ENCODE data around the gene CACNA1D. TPM values are rescaled to one million over a fixed set of nuclear protein-coding genes. Genes with fewer than 3 reads are reported as not detected.

Gene CACNA1D
- polyA plus RNA-seq, 4 donors = 2.2 to 133 (median 6.2) TPM

- Histone ChIP-seq H3K27ac (ENCODE audit: low read depth in 1 of 3, low read length in 2 of 3) (no peak overlapping the region), H3K4me1 (ENCODE audit: control insufficient read depth in 3 of 3, insufficient read depth in 2 of 3, low read depth in 1 of 3, low read length in 2 of 3) (no peaks in the 10 kb centered on the region), H3K36me3 (ENCODE audit: control insufficient read depth in 3 of 3, insufficient read depth in 2 of 3, low read depth in 1 of 3, low read length in 3 of 3) (peaks cover 0 to 37% (median 0%) of the 10 kb centered on the region in 3 donors), H3K9me3 (ENCODE audit: control insufficient read depth in 2 of 2, insufficient read depth in 1 of 2, low read depth in 1 of 2, low read length in 1 of 2) (no peaks in the 10 kb centered on the region), H3K4me3 (ENCODE audit: low read depth in 1 of 3, low read length in 3 of 3) (no peak overlapping the region), H3K27me3 (ENCODE audit: control insufficient read depth in 3 of 3, insufficient read depth in 3 of 3, low read length in 3 of 3) (no peaks in the 10 kb centered on the region)
- DNase-seq (no peak), FAIRE-seq (no peak)
- WGBS, 3 donors = 85 to 93% (median 92%) methylated on average over 11 of the region's 11 CpGs
Measured at GRCh38 chr3:53675942-53676341, 181.5 kb downstream of the CACNA1D start.

- 39 to 50% (median 46%) methylated on average over 4 of the region's 4 CpGs for WGBS, 3 donors
- Histone ChIP-seq H3K9me3 (ENCODE audit: control insufficient read depth in 2 of 2, insufficient read depth in 1 of 2, low read depth in 1 of 2, low read length in 1 of 2) (no peaks in the 10 kb centered on the region), H3K36me3 (ENCODE audit: control insufficient read depth in 3 of 3, insufficient read depth in 2 of 3, low read depth in 1 of 3, low read length in 3 of 3) (peaks cover 0 to 35% (median 0%) of the 10 kb centered on the region in 3 donors), H3K27ac (ENCODE audit: low read depth in 1 of 3, low read length in 2 of 3) (no peak overlapping the region), H3K4me1 (ENCODE audit: control insufficient read depth in 3 of 3, insufficient read depth in 2 of 3, low read depth in 1 of 3, low read length in 2 of 3) (peaks cover 0 to 1% (median 0%) of the 10 kb centered on the region in 3 donors), H3K4me3 (ENCODE audit: low read depth in 1 of 3, low read length in 3 of 3) (no peak overlapping the region), H3K27me3 (ENCODE audit: control insufficient read depth in 3 of 3, insufficient read depth in 3 of 3, low read length in 3 of 3) (no peaks in the 10 kb centered on the region)
- FAIRE-seq = no peak
- peak; percentile 15 to 43 for DNase-seq
Measured at GRCh38 chr3:53677413-53677812, 183.0 kb downstream of the CACNA1D start.

DNA sequence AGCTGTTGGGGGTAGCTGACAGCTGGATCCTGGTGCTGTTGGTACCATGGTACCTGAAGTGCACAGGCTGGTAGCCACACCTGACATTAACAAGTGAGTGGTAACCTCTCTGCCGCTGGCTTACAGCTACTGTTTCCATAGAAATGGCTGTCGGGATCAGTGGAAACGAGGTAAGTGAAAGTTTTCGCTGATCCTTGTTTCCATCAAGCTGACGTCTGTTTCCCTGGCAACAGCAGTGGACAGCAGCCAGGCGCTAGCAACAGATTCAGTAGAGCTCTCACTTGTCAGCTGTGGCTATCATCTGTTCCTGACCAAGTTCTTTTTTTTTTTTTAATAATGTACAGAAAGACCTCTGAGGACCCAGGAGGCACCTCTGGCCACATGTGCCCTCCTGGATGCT, 185.6 kb downstream of the CACNA1D start:
- Histone ChIP-seq H3K27ac (ENCODE audit: low read depth in 1 of 3, low read length in 2 of 3) (no peak overlapping the region), H3K36me3 (ENCODE audit: control insufficient read depth in 3 of 3, insufficient read depth in 2 of 3, low read depth in 1 of 3, low read length in 3 of 3) (peaks cover 0 to 25% (median 0%) of the 10 kb centered on the region in 3 donors), H3K9me3 (ENCODE audit: control insufficient read depth in 2 of 2, insufficient read depth in 1 of 2, low read depth in 1 of 2, low read length in 1 of 2) (no peaks in the 10 kb centered on the region), H3K4me3 (ENCODE audit: low read depth in 1 of 3, low read length in 3 of 3) (no peak overlapping the region), H3K4me1 (ENCODE audit: control insufficient read depth in 3 of 3, insufficient read depth in 2 of 3, low read depth in 1 of 3, low read length in 2 of 3) (peaks cover 0 to 5% (median 0%) of the 10 kb centered on the region in 3 donors), H3K27me3 (ENCODE audit: control insufficient read depth in 3 of 3, insufficient read depth in 3 of 3, low read length in 3 of 3) (no peaks in the 10 kb centered on the region)
- WGBS, 3 donors = 55 to 84% (median 80%) methylated on average over 6 of the region's 6 CpGs
- peak in 1 of 2 donors; percentile 45 for DNase-seq
- no peak for FAIRE-seq

DNA sequence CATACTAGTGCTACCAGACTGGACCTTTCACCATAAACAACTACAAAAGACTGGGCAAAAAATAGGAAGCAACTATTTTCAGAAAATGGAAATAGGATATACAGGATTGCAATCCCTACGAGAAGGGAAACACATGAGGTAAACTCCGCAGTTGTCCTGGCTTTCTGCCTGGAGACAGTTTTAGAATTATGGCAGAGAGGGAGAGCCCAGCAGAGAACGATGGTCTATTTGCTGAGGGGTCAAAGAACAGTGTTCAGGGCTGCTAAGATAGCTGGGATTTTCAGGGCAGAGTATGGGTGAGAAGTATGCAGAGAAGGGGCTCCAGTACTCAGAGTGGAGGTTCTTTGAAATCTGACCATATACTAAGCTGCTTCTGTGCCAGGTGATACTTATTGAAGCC, 188.4 kb downstream of the CACNA1D start:
- H3K36me3 ChIP-seq (ENCODE audit: control insufficient read depth in 3 of 3, insufficient read depth in 2 of 3, low read depth in 1 of 3, low read length in 3 of 3) = peaks cover 0 to 13% (median 0%) of the 10 kb centered on the region in 3 donors
- DNase-seq (peak in 1 of 2 donors; percentile 27), FAIRE-seq (no peak)
- 24 to 39% (median 36%) methylated on average over 3 of the region's 3 CpGs for WGBS, 3 donors
- no peaks in the 10 kb centered on the region for H3K9me3 ChIP-seq (ENCODE audit: control insufficient read depth in 2 of 2, insufficient read depth in 1 of 2, low read depth in 1 of 2, low read length in 1 of 2)
- H3K4me3 ChIP-seq (ENCODE audit: low read depth in 1 of 3, low read length in 3 of 3) = no peak overlapping the region
- no peak overlapping the region for H3K27ac ChIP-seq (ENCODE audit: low read depth in 1 of 3, low read length in 2 of 3)
- no peaks in the 10 kb centered on the region for H3K27me3 ChIP-seq (ENCODE audit: control insufficient read depth in 3 of 3, insufficient read depth in 3 of 3, low read length in 3 of 3)
- H3K4me1 ChIP-seq (ENCODE audit: control insufficient read depth in 3 of 3, insufficient read depth in 2 of 3, low read depth in 1 of 3, low read length in 2 of 3) = peaks cover 0 to 5% (median 0%) of the 10 kb centered on the region in 3 donors

GRCh38 chr3:53688066-53688465, 193.7 kb downstream of the CACNA1D start:
- WGBS, 3 donors = 85 to 92% (median 88%) methylated on average over 6 of the region's 6 CpGs
- DNase-seq (no peak), FAIRE-seq (no peak)
- no peaks in the 10 kb centered on the region for H3K27me3 ChIP-seq (ENCODE audit: control insufficient read depth in 3 of 3, insufficient read depth in 3 of 3, low read length in 3 of 3)
- no peak overlapping the region for H3K27ac ChIP-seq (ENCODE audit: low read depth in 1 of 3, low read length in 2 of 3)
- no peak overlapping the region for H3K4me3 ChIP-seq (ENCODE audit: low read depth in 1 of 3, low read length in 3 of 3)
- no peaks in the 10 kb centered on the region for H3K4me1 ChIP-seq (ENCODE audit: control insufficient read depth in 3 of 3, insufficient read depth in 2 of 3, low read depth in 1 of 3, low read length in 2 of 3)
- H3K36me3 ChIP-seq (ENCODE audit: control insufficient read depth in 3 of 3, insufficient read depth in 2 of 3, low read depth in 1 of 3, low read length in 3 of 3) = peaks cover 0 to 17% (median 0%) of the 10 kb centered on the region in 3 donors
- H3K9me3 ChIP-seq (ENCODE audit: control insufficient read depth in 2 of 2, insufficient read depth in 1 of 2, low read depth in 1 of 2, low read length in 1 of 2) = peaks cover 0 to 3% of the 10 kb centered on the region in 2 donors

GRCh38 chr3:53688989-53689388, 194.6 kb downstream of the CACNA1D start:
- WGBS, 3 donors = 50 to 65% (median 55%) methylated on average over 5 of the region's 5 CpGs
- DNase-seq = no peak
- no peaks in the 10 kb centered on the region for H3K27me3 ChIP-seq (ENCODE audit: control insufficient read depth in 3 of 3, insufficient read depth in 3 of 3, low read length in 3 of 3)

DNA sequence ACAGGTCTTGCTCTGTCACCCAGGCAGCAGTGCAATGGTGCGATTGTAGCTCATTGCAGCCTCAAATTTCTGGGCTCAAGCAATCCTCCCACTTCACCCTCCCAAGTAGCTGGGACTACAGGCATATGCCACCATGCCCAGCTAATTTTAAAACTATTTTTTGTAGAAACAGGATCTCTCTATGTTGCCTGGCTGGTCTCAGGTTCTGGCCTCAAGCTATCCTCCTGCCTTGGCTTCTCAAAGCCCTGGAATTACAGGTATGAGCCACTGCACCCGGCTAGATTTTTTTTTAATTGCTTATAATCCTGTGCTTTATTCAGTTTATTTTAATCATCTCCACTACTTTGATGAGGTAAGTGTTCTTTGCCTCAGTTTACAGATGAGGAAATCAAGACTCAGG, 195.3 kb downstream of the CACNA1D start:
- WGBS, 3 donors = 78 to 93% (median 87%) methylated on average over 2 of the region's 2 CpGs
- FAIRE-seq = no peak
- H3K4me1 ChIP-seq (ENCODE audit: control insufficient read depth in 3 of 3, insufficient read depth in 2 of 3, low read depth in 1 of 3, low read length in 2 of 3) = no peaks in the 10 kb centered on the region
- peaks cover 0 to 25% (median 0%) of the 10 kb centered on the region in 3 donors for H3K36me3 ChIP-seq (ENCODE audit: control insufficient read depth in 3 of 3, insufficient read depth in 2 of 3, low read depth in 1 of 3, low read length in 3 of 3)
- H3K27ac ChIP-seq (ENCODE audit: low read depth in 1 of 3, low read length in 2 of 3) = no peak overlapping the region
- no peaks in the 10 kb centered on the region for H3K27me3 ChIP-seq (ENCODE audit: control insufficient read depth in 3 of 3, insufficient read depth in 3 of 3, low read length in 3 of 3)
- H3K9me3 ChIP-seq (ENCODE audit: control insufficient read depth in 2 of 2, insufficient read depth in 1 of 2, low read depth in 1 of 2, low read length in 1 of 2) = peaks cover 0 to 3% of the 10 kb centered on the region in 2 donors
- no peak for DNase-seq
- H3K4me3 ChIP-seq (ENCODE audit: low read depth in 1 of 3, low read length in 3 of 3) = no peak overlapping the region

More at GRCh38 chr3:53688989-53689388, 194.6 kb downstream of the CACNA1D start:
- Histone ChIP-seq H3K4me1 (ENCODE audit: control insufficient read depth in 3 of 3, insufficient read depth in 2 of 3, low read depth in 1 of 3, low read length in 2 of 3) (no peaks in the 10 kb centered on the region), H3K36me3 (ENCODE audit: control insufficient read depth in 3 of 3, insufficient read depth in 2 of 3, low read depth in 1 of 3, low read length in 3 of 3) (peaks cover 0 to 20% (median 0%) of the 10 kb centered on the region in 3 donors), H3K4me3 (ENCODE audit: low read depth in 1 of 3, low read length in 3 of 3) (no peak overlapping the region), H3K27ac (ENCODE audit: low read depth in 1 of 3, low read length in 2 of 3) (no peak overlapping the region), H3K9me3 (ENCODE audit: control insufficient read depth in 2 of 2, insufficient read depth in 1 of 2, low read depth in 1 of 2, low read length in 1 of 2) (peaks cover 0 to 3% of the 10 kb centered on the region in 2 donors)
- no peak for FAIRE-seq

DNA sequence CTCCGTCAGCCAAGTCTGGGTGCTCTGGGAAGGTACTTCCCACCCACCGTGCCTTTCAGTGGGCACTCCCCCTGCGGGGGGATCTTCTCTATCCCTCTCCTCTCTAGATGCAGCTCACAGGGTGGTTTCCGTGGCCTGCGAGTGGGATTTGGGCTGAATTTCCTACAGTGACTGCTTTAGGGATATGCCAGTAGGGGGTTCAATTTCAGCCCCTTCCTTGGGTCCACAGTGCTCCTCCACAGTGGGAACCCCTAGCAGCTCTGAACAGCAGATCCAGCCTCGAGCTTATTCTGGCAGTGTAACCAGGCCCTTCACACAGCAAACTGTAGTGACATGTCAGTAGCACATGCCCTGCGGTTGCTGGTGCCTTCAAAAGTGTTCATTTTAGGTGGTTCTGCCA, 196.1 kb downstream of the CACNA1D start:
- Histone ChIP-seq H3K36me3 (ENCODE audit: control insufficient read depth in 3 of 3, insufficient read depth in 2 of 3, low read depth in 1 of 3, low read length in 3 of 3) (peaks cover 0 to 32% (median 0%) of the 10 kb centered on the region in 3 donors), H3K27me3 (ENCODE audit: control insufficient read depth in 3 of 3, insufficient read depth in 3 of 3, low read length in 3 of 3) (no peaks in the 10 kb centered on the region), H3K27ac (ENCODE audit: low read depth in 1 of 3, low read length in 2 of 3) (no peak overlapping the region), H3K4me3 (ENCODE audit: low read depth in 1 of 3, low read length in 3 of 3) (no peak overlapping the region), H3K9me3 (ENCODE audit: control insufficient read depth in 2 of 2, insufficient read depth in 1 of 2, low read depth in 1 of 2, low read length in 1 of 2) (peaks cover 0 to 3% of the 10 kb centered on the region in 2 donors), H3K4me1 (ENCODE audit: control insufficient read depth in 3 of 3, insufficient read depth in 2 of 3, low read depth in 1 of 3, low read length in 2 of 3) (no peaks in the 10 kb centered on the region)
- FAIRE-seq = no peak
- no peak for DNase-seq
- WGBS, 3 donors = 81 to 88% (median 83%) methylated on average over 7 of the region's 7 CpGs

DNA sequence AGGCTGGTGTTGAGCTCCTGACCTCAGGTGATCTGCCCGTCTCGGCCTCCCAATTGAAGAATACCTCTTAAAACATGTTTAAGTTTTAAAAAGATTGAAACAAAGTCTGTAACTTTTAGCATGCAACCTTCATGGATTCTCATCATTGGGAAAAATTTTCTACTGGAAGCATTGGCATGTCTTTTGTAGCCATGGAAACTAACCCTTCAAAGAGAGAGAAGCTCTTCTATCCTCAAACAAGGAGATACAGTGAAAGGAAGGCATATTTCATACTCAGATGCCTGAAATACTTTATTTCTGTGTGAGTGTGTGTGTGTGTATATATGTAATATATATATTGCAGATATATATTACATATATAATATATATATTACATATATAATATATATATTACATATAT, 196.9 kb downstream of the CACNA1D start:
- H3K4me1 ChIP-seq (ENCODE audit: control insufficient read depth in 3 of 3, insufficient read depth in 2 of 3, low read depth in 1 of 3, low read length in 2 of 3) = no peaks in the 10 kb centered on the region
- peaks cover 0 to 3% of the 10 kb centered on the region in 2 donors for H3K9me3 ChIP-seq (ENCODE audit: control insufficient read depth in 2 of 2, insufficient read depth in 1 of 2, low read depth in 1 of 2, low read length in 1 of 2)
- no peak for DNase-seq
- no peak for FAIRE-seq
- H3K4me3 ChIP-seq (ENCODE audit: low read depth in 1 of 3, low read length in 3 of 3) = no peak overlapping the region
- WGBS, 3 donors = 95 to 100% (median 96%) methylated on average over 2 of the region's 2 CpGs
- H3K36me3 ChIP-seq (ENCODE audit: control insufficient read depth in 3 of 3, insufficient read depth in 2 of 3, low read depth in 1 of 3, low read length in 3 of 3) = peaks cover 0 to 35% (median 0%) of the 10 kb centered on the region in 3 donors
- H3K27ac ChIP-seq (ENCODE audit: low read depth in 1 of 3, low read length in 2 of 3) = no peak overlapping the region
- no peaks in the 10 kb centered on the region for H3K27me3 ChIP-seq (ENCODE audit: control insufficient read depth in 3 of 3, insufficient read depth in 3 of 3, low read length in 3 of 3)
